Liver (tissue), 3 donors: ENCODE data around the gene DUS1L.

Experiments used
- CTCF ChIP-seq: fragments of 150-350 bp; IDR thresholded peaks from 2 replicates; pipeline ENCODE4 v1.5.1; 2017; ENCODE audit warnings: improper control_type of control experiment, low read depth, low read length; ENCODE audit not compliant: missing input control
- JUND ChIP-seq, 2 donors: IDR thresholded peaks; 2 replicates each; pipeline ENCODE4 v1.6.1; 2016; ENCODE audit warnings: antibody characterized with exemption in 2 of 2
- REST ChIP-seq: IDR thresholded peaks from 2 replicates; pipeline ENCODE4 v1.6.1; 2016; ENCODE audit warnings: antibody characterized with exemption, mild to moderate bottlenecking
- donor health status: healthy.
- donor health status: healthy.

GRCh38 chr17:82009413-82009812 lies 56.2 kb downstream of the DUS1L start:
- TF ChIP-seq CTCF, result no peak
- TF ChIP-seq REST, result no peak
- no peak for TF ChIP-seq JUND (IDR thresholded peaks at IDR 0.05)
